GM21528 (cell line): ENCODE data around the gene CD46.

Experiments
- ATAC-seq: cut with Tn5 transposase; IDR thresholded peaks from one replicate; pipeline ENCODE4 v1.9.1; 2021; ENCODE audit warnings: mild to moderate bottlenecking, moderate library complexity; ENCODE audit not compliant: unreplicated experiment, low FRiP score

CD46 gene

GRCh38 chr1:207812778-207813511 is 61.1 kb downstream of the CD46 start:
- ATAC-seq, result no peak

DNA sequence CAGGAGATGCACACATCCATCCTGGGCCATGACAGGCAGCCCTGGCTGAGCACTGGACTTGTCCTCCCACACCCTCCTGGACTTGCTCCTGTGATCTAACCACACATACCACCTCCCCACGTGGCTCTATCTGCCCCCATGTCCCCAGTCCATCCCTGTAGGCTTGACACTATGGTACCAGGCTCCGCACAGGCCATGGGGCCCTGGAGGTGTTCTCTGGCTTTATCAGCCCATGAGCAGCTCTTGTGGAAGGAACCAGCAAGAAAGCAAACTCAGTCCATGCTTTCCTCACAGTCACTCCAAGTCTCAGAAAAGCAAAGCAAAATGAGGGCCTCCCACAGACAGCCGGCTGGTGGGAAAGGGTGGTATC is 61.6 kb downstream of the CD46 start:
- no peak for ATAC-seq

DNA sequence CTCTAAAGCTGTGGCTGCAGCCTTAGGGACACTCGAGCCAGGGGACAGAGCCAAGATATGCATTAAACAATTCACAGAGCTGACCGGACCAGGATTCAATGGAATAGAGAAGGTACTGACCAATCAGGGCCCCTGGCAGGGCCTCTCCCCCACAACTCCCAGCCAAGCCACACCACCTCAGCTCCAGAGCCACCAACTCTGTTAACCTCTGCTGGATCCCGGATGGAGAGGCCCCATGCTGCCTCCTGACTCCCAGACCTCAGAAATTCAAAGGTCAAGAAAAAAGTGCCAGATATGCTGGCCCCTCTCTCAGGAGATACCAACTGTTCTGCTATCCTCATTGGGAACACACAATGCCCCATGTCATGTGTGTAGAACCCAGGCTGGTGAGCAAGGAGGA is 62.1 kb downstream of the CD46 start:
- ATAC-seq, result no peak

DNA sequence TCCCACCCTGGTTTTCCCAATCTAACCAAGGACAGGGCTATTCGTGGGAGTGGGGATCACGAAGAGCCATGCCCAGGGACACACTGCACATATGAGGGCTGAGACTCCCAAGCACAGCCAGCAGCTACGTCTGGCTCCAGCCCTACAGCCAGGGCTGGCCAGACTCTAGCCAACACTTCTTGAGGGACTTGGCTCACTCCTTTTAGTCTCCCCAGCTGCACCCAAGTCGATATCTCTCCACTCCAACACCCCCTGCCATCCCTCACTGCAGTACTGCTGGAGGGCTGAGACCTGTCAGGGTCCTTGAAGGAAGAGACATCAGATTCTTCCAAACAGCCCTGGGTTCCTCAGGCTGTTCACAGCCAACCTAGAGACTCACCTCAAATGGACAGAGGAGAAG is 62.6 kb downstream of the CD46 start:
- no peak for ATAC-seq

- ATAC-seq, result no peak
Observed at GRCh38 chr1:207815466-207815865, 63.6 kb downstream of the CD46 start.

DNA sequence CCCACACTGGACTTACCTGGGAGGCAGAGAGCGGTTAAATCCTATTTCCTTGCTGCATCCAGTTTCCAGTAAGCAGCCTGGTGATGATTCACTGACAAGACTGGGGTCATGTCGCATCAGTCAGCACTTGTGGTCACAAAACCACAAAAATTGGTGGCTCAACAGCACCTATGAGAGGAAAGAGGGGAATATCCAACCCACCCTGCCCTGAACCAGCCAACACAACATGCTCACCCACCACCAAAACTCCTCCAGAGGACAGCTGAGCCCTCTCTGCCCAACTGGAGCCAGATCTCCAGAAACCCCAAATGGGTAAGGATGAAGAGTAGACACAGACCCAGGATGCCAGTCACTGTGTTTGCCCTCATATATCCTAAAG is 64.0 kb downstream of the CD46 start:
- ATAC-seq, result no peak

GRCh38 chr1:207817166-207817565 is 65.3 kb downstream of the CD46 start:
- no peak for ATAC-seq

DNA sequence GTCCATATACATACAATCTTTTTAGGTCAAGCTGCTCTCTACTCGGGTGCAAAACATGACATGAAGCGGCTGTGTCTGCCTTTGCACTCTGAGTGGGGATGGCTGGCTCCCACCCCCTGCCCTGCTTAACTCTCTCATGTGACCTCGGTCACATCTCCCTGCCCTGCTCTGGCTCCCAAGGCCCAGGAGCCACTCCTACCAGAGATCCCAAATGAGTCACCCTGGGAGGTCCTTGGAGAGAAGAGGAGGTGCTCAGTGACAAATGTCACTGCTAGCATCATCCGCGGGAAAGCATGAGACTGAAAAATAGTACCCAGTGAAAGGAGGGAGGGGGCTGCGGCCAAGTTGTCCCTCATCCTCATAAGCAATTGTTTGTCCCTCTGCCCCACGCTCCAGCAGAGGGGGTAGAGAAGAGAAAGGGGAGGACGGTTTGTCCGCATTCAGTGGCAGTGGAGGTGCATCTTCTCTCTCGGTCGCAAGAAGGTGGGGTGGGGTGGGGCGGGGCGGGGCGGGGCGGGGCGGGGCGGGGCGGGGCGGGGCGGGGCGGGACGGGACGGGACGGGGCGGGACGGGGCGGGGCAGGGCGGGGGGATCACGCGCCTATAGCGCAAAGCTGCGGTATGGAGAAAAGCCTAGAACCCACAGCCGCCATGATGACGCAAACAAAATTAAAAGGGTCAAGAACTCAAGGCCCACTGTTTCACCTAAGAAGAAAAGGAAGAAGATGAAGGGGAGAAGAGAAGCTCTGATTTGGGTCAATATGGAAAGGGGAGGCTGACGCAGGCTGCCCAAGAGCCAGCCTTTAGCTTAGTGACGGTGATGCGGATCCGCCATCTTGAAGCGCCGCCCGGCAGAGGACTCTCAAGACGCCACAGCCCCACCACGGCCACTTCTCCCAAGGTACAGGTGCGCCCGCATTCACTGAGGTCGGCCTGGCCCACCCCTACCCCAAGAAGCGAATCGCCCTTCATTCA is 66.2 kb downstream of the CD46 start:
- no peak for ATAC-seq

- no peak for ATAC-seq
Observed at GRCh38 chr1:207818971-207819451, 67.2 kb downstream of the CD46 start.

- no peak for ATAC-seq
Observed at GRCh38 chr1:207820568-207821463, 69.0 kb downstream of the CD46 start.

GRCh38 chr1:207821464-207822045 is 69.7 kb downstream of the CD46 start:
- no peak for ATAC-seq

- ATAC-seq, result peak; percentile 38
Observed at GRCh38 chr1:207822124-207822601, 70.3 kb downstream of the CD46 start.

- peak; percentile 57 for ATAC-seq
Observed at GRCh38 chr1:207822602-207823451, 71.0 kb downstream of the CD46 start.

- ATAC-seq, result no peak
Observed at GRCh38 chr1:207823531-207823879, 71.7 kb downstream of the CD46 start.

DNA sequence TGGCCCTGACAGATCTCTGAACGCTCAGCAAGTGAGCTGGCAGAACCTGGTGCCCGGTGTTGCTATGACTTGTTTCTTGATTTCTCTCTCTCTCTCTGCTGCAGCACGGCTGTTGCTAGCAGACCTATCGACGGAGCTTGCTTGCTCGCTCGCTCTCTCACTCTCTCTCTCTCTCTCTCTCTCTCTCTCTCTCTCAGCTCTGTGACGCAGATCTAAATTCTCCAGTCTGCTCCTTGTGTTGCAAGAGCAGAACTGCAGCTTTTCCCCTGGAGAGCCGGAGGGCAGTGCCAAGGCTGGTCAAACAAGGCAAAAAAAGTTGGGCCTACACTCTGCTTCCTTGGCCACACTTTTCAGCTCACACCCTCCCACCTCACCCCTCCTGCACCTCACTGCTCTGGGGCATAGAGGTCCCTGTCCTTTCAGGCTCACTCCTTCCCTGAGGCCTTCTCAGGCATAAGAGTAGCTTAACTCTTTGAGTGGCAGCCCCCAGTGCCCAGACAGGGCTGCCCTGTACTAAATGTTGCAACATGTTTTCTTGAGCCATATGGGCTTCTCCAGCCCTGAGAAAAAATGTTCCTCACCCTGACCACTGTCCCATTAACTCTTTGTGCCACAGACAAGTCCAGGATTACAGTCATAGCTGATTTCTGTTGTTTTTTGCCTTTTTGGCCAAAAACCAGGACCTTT is 72.2 kb downstream of the CD46 start:
- peak; percentile 20 for ATAC-seq

DNA sequence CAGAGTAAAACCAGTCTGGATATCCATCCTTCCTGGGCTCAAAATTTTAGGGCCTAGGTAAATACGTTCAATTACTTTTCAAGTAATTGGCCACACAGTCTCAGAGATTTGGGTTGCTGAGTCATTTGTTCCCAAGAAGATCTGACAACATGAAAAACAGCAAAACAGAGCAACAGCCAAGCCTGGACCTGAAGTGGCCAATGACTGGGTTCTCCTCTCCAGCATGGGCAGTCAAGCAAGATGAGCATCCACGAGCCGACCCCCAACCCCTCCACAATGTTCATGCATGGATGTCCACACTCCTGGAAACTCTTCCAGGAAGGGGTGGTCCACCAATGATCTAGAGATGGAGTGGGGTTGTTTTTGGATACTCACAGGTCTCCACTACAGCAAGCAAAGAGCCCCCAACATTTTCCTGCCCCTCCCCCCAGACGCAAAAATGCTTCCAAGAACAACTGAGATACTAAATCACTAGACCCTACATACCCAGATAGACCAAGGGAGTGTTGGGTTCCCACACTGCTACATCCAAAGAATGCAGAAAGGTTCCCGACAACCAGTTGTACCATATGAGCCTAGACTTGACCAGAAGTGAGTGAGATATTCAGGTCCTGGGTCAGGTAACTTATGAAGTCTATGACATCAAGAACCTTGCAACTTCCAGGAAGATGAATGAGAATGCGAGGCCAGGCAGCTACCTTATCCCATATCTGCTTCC is 73.0 kb downstream of the CD46 start:
- ATAC-seq, result no peak

DNA sequence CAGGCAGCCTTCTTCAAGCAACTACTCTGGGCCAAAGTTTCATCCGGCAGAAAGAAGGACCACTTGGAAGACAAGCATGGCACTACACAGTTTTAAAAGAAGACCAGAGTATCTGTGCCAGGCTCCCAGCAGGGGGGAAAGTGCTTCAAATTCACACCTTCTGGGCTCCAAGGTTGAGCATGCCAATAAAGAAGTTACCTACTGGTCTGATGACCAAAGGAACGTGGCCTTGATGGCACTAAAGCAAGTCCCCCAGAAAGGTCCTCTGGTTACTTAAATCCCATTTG is 73.5 kb downstream of the CD46 start:
- ATAC-seq, result no peak
